Left renal cortex interstitium (tissue), 4 donors: ENCODE data around the gene TFEC. TPM values are rescaled to one million over a fixed set of nuclear protein-coding genes. Genes with fewer than 3 reads are reported as not detected.
"Not testable (repeated sequence)": the region's sequence is repeated elsewhere in the genome, so short reads cannot be mapped to it uniquely, and the experiment has no call there.

Experiments used
- DNase-seq, 4 donors: peaks; one replicate each; pipeline ENCODE4 v3.0.0-alpha.2; 2013; ENCODE audit warnings: low read depth in 4 of 4, low spot score in 2 of 4, missing footprints in 1 of 4
- polyA plus RNA-seq, 4 donors: library from polyadenylated mRNA; unstranded; fragments of 120-200 nt; gene quantifications; one replicate each; pipeline ENCODE4 v1.2.1, GENCODE V29; 2013; ENCODE audit not compliant: insufficient read length in 4 of 4

The TFEC gene
- 10 to 100 TPM; 23.1 to 31.2 (median 28.1) TPM for polyA plus RNA-seq

DNA sequence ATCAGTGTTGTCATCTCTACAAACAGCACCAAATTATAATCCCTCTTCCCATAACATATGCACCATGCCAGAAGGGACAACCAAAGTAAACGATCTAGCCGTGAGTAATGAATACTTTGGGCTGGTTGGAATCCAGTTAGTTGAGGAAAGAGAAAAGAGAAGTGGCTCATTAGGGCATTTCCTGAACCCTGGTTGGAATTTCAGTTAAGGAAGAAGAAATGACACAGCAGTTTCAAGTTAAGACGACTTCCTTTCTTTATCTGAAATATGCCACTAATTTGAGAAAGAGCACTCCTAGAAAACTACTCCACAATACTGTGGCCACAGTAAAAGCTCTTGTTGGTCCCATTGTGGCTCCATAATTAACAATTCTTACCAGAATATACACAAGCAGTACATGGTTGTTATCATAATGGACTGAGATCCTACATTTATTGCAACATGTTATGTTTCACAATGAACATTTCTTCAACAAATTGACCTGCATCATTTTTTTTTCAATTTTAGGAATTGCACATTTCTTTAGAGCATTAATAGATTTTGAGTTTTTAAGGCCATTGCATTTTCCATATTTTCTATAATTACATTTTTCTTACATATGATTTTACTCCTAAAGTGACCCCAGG, at the start of gene TFEC:
TFEC (minus strand) TSS at position 113 of the 626 bp plus-strand sequence. CDS start 46,322 bp downstream, outside the sequence.
- DNase-seq: no peak

- DNase-seq: no peak
Observed at GRCh38 chr7:116075351-116076145, 45.0 kb upstream of the TFEC start.

GRCh38 chr7:116071629-116072028, 41.1 kb upstream of the TFEC start:
- DNase-seq: no peak

GRCh38 chr7:116064179-116064578, 33.6 kb upstream of the TFEC start:
- DNase-seq: no peak

DNA sequence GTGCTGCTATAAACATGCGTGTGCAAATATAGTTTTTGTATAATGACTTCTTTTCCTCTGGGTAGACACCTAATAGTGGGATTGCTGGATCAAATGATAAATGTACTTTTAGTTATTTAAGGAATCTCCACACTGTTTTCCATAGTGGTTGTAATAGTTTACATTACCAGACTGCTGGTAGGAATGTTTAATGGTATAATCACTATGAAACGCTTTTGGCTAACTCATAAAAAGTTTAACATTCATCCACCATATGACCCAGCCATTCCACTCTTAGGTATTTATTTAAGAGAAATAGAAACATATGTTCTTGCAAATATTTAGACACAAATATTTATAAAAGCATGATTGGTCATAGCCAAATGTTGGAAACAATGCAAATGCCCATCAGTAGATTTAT, 32.1 kb upstream of the TFEC start:
- DNase-seq: no peak

DNA sequence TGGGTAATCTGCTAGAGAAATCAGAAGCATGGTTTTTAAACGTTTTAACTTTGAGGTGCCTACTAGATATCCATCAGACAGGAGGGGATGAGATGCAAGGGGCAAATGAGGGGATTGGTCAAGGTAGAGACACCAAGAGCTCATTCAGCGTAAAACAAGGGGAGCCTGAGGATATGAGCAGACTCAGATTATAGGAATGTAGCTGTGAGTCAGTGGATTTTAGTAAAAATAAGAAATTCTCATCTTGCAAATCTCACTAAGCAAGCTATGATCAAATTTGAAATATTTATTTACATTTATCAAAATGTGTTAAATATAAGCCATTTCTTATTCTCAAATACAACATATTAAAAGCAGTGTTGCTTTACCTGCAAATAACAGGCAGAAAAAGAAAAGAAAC, 21.4 kb upstream of the TFEC start:
- DNase-seq: no peak

GRCh38 chr7:116047261-116047660, 16.7 kb upstream of the TFEC start:
- DNase-seq: not testable (repeated sequence)

GRCh38 chr7:116045532-116045931, 15.0 kb upstream of the TFEC start:
- no peak for DNase-seq

DNA sequence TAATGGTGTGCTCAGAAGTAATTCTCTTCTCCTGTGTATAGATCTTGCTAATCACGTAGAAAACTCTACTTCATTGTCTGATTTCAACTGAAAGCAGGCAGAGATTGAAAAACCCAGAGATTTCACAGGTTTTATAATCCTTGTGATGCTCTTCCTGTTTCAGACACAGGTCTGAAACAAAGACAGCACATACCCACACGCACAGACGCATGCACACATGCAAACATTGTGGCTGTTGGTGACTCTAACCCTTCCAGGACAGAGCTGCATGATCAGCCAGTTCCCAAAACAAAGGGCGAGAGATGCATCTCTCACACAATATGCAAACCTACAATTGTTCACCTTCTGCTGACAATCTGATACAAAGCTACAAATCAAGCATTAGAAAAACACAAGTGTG, 11.1 kb upstream of the TFEC start:
- DNase-seq: no peak

DNA sequence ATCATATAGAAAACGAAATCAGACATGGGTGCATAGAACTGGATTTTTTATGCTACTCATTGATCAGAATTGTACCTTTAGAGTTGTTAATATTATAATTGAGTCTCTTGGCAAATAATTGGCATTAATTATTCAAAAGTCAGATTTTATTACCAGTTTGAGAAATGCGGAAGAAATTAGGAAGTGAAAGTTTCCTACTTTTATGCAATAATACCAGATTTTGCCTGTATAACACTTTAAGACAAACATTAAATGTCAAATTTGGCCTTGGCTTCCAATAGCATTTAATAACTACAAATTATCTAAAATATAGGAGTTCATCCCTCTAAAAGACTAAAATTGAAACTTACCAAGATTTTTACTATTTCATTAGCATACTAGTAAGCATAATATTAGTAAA, 6.8 kb upstream of the TFEC start:
- DNase-seq: no peak

DNA sequence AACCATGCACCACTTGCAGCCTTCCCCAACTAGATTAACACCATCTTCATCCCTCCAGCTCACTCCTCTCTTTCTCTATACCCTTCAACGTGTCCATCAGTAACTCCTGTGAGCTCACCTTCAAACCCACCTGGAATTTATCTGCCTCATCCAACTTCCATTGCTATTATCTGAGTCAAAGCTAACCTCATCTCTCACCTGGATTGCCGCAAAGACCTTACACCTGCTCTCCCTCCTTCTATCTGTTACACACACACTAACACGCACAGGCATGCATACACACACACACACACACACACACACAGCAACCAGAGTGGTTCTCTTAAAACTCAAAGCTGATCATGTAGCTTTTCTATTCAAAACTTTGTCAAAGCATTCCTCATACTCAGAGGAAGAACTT, 3.8 kb upstream of the TFEC start:
- no peak for DNase-seq

GRCh38 chr7:116032886-116033285, 2.3 kb upstream of the TFEC start:
- DNase-seq: no peak

DNA sequence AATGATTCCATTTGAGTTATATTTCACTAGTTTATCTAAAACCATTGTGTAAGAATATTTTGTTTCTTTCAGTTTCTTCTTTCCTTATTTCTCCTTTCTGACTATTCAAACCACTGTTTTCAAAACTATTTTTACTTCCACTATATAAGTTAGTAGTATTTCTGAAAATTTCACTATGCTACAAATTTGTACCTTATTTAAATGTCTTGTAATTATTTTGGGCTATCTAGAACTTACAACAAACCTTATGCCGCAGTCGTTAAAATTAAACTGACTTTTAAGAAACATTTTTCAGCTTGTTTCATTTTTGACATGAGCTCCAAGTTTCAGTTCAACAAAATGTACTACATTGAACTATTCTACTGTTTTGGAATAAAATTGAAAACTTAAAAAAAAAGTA, 1.8 kb downstream of the TFEC start:
- no peak for DNase-seq

- no peak for DNase-seq
Observed at GRCh38 chr7:116027786-116028185, 2.8 kb downstream of the TFEC start.

- DNase-seq: no peak
Observed at GRCh38 chr7:116024826-116025809, 5.4 kb downstream of the TFEC start.

- DNase-seq: peak in 3 of 4 donors; percentile 9 to 29 (median 11)
Observed at GRCh38 chr7:116021237-116021636, 9.3 kb downstream of the TFEC start.

DNA sequence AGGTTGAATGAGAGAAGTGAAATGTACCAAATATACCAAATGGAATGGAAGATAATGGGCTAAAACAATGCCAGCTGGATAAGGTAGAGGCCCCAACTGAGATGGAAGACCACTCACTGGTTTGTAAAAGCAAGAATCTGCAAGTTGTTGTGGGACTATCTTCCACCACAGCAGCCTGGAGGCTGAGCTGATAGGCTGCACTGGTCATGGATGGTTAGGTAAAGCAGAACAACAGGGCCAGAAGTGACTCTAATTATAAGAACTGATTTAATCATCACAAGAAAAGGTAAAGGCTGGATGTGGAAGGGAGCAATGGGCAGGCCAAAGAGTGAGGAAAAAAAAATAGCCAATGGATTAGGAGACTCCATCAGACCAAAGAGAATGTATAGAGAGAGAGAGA, 11.8 kb downstream of the TFEC start:
- DNase-seq: no peak

- DNase-seq: no peak
Observed at GRCh38 chr7:116013675-116014074, 16.9 kb downstream of the TFEC start.

DNA sequence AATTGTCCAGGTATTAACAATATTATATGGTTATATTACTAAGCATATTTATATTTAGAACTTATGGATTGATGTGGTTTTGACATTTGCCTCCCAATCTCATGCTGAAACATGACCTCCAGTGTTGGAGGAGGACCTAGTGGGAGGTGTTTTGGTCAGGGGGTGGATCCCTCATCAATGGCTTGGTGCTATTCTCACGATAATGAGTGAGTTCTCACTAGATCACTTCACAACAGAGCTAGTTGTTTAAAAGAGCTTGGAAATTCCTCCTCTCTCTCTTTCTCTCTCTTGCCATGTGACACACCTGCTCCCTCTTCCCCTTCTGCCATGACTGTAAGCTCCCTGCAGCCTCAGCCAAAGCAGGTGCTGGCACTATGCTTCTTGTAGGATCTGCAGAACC, 19.0 kb downstream of the TFEC start:
- DNase-seq: no peak

DNA sequence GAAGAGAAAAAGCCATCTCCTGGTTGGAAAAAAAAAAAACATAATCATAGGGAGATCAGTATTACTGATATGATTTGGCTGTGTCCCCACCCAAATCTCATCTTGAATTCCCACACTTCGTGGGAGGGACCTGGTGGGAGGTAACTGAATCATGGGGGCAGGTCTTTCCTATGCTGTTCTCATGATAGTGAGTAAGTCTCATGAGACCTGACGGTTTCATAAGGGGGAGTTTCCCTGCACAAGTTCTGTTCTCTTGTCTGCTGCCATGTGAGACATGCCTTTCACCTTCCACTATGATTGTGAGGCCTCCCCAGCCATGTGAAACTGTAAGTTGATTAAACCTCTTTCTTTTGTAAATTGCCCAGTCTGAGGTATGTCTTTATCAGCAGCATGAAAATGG, 25.8 kb downstream of the TFEC start:
- DNase-seq: not testable (repeated sequence)

DNA sequence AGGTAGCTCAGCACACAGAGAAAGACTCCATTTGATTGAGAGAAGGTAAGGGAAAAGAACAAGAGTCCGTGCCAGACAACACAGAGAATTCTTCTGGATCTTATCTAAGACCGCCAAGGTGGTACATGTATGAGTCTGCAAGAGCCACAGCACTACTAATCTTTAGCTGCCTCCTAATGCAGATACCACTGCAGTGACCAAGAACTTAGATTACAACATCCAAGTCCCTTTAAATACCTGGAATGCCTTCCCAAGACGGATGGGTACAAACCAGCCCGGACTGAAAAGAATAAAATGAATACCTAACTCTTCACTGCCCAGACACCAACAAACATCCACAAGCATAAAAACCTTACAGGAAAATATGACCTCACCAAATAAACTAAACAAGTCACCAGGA, 33.3 kb downstream of the TFEC start:
- no peak for DNase-seq
